ENCODE results near the gene BBX. TPM values are rescaled to one million over a fixed set of nuclear protein-coding genes. Genes with fewer than 3 reads are reported as not detected.

BBX gene
- total RNA-seq, result 10 to 100 TPM; 55.6 to 86.7 (median 73.0) TPM

DNA sequence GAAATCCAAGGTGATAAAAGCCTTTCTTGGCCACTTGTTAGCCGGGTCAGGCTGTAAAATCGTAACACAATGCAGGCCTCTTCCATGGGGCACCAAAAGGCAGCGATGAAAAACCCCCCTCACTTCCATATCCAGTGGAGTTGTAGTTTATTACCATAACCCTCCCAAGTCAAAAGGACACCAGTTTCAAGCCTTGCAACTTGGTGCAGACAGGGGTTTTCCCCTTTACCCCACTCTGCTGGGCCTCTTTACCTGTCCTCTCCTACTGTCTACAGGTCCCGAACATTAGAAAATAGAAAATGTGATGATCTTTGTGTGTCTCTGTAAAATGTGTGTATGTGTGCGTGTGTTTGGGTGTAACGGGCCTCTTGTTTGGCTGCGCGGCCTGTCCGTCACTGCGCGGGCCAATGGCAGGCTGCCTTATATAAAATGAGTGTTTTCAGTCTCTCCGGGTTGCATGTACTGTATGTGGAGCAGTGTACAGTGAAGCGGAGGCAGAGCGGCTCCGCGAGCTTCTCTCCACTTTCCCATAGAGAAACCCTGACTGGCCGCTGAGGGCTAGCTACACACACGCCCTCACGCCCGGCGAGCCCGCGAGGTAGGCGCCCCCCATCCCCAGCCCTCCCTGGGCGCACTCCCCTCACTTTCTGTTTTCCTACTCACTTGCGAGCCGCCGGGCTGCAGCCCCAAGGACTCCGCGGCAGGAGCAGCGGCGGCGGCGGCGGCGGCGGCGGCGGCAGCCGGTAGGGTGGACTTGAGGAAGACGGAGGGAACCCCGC is at the start of gene BBX:
Gene BBX, plus strand, starts transcription at position 453 of the 779 bp plus-strand sequence. CDS start 187,499 bp downstream, outside the sequence.
- H3K4me1 ChIP-seq, result peaks cover 3 to 23% (median 8%) of the 10 kb centered on the region in 3 donors
- WGBS, 2 donors (ENCODE audit: low coverage in 1 of 2), result 0 to 1% methylated on average over 4 to 14 of the region's 42 CpGs
- H3K4me3 ChIP-seq, result peak within 1 kb of the TSS; percentile 77 to 91
- H3K36me3 ChIP-seq, result no peaks in the 10 kb centered on the region
- no peaks in the 10 kb centered on the region for H3K9me3 ChIP-seq
- peak; percentile 95 for ATAC-seq
- H3K27me3 ChIP-seq, result no peaks in the 10 kb centered on the region
- TF ChIP-seq POLR2AphosphoS5 (IDR thresholded peaks at IDR 0.05) (peak; percentile 75), EP300 (IDR thresholded peaks at IDR 0.05) (no peak), POLR2A (IDR thresholded peaks at IDR 0.05) (peak; percentile 30 to 44)
- TF ChIP-seq, protein P1, sequence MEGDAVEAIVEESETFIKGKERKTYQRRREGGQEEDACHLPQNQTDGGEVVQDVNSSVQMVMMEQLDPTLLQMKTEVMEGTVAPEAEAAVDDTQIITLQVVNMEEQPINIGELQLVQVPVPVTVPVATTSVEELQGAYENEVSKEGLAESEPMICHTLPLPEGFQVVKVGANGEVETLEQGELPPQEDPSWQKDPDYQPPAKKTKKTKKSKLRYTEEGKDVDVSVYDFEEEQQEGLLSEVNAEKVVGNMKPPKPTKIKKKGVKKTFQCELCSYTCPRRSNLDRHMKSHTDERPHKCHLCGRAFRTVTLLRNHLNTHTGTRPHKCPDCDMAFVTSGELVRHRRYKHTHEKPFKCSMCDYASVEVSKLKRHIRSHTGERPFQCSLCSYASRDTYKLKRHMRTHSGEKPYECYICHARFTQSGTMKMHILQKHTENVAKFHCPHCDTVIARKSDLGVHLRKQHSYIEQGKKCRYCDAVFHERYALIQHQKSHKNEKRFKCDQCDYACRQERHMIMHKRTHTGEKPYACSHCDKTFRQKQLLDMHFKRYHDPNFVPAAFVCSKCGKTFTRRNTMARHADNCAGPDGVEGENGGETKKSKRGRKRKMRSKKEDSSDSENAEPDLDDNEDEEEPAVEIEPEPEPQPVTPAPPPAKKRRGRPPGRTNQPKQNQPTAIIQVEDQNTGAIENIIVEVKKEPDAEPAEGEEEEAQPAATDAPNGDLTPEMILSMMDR (IDR thresholded peaks at IDR 0.05), result peak in 1 of 4 experiments; percentile 34
- peak within 1 kb of the TSS; percentile 77 to 97 (median 96) for H3K27ac ChIP-seq

DNA sequence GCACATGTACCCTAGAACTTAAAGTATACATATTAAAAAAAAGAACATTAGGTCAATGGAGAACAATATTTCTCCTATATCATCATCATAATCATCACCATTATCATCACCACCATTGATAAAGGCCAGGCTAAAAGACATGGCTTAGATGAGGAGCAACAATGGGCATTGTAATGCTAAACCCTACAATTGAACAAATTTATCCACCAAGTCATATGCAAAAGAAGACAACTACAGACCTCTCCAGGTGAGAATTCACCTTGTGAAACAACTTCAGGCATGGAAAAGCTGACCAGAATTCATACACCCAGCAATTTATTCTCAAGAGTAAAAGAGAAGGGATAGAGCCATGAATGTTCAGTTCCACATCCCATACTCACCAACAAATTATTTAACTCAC is 46.3 kb upstream of the BBX start:
- TF ChIP-seq, protein P1 (IDR thresholded peaks at IDR 0.05), result no peak
- TF ChIP-seq POLR2A (IDR thresholded peaks at IDR 0.05) (no peak), POLR2AphosphoS5 (IDR thresholded peaks at IDR 0.05) (no peak), EP300 (IDR thresholded peaks at IDR 0.05) (no peak)
- no peak for ATAC-seq
- no peaks in the 10 kb centered on the region for H3K9me3 ChIP-seq
- no peak overlapping the region for H3K27ac ChIP-seq
- H3K27me3 ChIP-seq, result no peaks in the 10 kb centered on the region
- no peaks in the 10 kb centered on the region for H3K36me3 ChIP-seq
- H3K4me1 ChIP-seq, result no peaks in the 10 kb centered on the region
- H3K4me3 ChIP-seq, result no peak overlapping the region

DNA sequence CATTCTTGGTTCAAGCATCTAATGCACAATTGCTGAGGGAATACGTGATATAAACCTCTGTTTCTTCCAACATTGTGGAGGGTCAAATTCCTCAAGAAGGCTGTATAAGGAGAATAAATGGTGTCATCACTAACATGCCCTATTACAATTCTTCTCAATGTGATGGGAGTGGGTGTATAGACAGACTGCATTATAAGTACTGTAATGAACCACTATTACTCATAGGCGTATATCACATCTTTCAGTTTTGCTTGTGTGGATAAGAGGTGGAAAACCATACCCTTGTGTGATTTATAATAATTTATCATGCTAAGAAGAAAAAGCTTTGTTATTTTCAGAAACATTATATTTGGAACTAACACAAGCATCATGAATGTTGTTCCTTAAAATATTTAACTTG is 35.3 kb upstream of the BBX start:
- TF ChIP-seq EP300 (IDR thresholded peaks at IDR 0.05), result no peak
- no peak for TF ChIP-seq POLR2AphosphoS5 (IDR thresholded peaks at IDR 0.05)
- TF ChIP-seq POLR2A (IDR thresholded peaks at IDR 0.05), result no peak
- TF ChIP-seq, protein P1 (IDR thresholded peaks at IDR 0.05), result no peak
- no peak overlapping the region for H3K4me3 ChIP-seq
- no peak overlapping the region for H3K27ac ChIP-seq
- no peaks in the 10 kb centered on the region for H3K4me1 ChIP-seq
- H3K36me3 ChIP-seq, result no peaks in the 10 kb centered on the region
- 89 to 98% methylated on average over 2 of the region's 2 CpGs for WGBS, 2 donors (ENCODE audit: low coverage in 1 of 2)
- H3K27me3 ChIP-seq, result no peaks in the 10 kb centered on the region
- no peak for ATAC-seq
- H3K9me3 ChIP-seq, result no peaks in the 10 kb centered on the region

DNA sequence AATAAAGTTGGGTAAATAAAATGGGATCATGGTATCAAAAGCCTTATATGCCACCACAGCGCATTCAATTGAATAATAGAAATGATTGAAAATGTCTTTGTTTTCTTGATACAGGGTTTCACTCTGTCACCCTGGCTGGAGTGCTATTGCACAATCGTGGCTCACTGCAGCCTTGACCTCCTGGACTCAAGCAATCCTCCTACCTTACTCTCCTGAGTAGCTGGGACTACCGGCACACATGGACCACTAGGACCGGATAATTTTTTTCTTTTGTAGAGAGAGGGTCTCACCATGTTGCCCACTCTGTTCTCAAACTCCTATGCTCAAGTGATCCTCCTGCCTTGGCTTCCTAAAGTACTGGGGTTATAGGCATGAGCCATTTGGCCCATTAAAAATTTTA is 33.8 kb upstream of the BBX start:
- Histone ChIP-seq H3K4me1 (no peaks in the 10 kb centered on the region), H3K9me3 (no peaks in the 10 kb centered on the region), H3K36me3 (no peaks in the 10 kb centered on the region), H3K27me3 (no peaks in the 10 kb centered on the region), H3K27ac (no peak overlapping the region), H3K4me3 (no peak overlapping the region)
- TF ChIP-seq, protein P1 (IDR thresholded peaks at IDR 0.05), result no peak
- TF ChIP-seq EP300 (IDR thresholded peaks at IDR 0.05) (no peak), POLR2AphosphoS5 (IDR thresholded peaks at IDR 0.05) (no peak), POLR2A (IDR thresholded peaks at IDR 0.05) (no peak)
- no peak for ATAC-seq
- 67 to 93% methylated on average over 2 to 4 of the region's 4 CpGs for WGBS, 2 donors (ENCODE audit: low coverage in 1 of 2)

DNA sequence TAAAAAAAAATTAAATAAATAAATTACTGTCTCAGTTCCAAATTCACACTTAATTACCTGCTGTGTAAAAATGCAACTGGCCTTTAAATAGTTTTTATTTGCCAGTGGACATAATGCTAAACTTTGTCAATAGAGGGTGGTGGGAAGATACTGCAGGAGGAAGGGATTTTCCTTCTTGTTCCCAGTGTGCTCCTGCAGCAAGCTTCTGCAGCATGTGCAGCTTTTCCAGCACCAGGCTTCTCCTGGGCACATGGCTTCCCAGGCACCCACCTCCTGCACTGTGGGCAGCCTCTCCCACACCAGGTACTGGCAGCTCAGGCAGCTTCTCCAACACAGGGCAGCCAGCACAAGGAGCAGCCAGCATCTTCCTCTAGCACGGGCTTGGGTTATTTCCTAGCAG is 29.6 kb upstream of the BBX start:
- H3K4me3 ChIP-seq, result no peak overlapping the region
- no peaks in the 10 kb centered on the region for H3K27me3 ChIP-seq
- 83% methylated on average over 1 of the region's 1 CpG; no CpG with 5 or more reads in 1 of the 2 donors for WGBS, 2 donors (ENCODE audit: low coverage in 1 of 2)
- no peaks in the 10 kb centered on the region for H3K9me3 ChIP-seq
- no peak for ATAC-seq
- H3K4me1 ChIP-seq, result no peaks in the 10 kb centered on the region
- no peak overlapping the region for H3K27ac ChIP-seq
- TF ChIP-seq POLR2A (IDR thresholded peaks at IDR 0.05), result no peak
- TF ChIP-seq, protein P1 (IDR thresholded peaks at IDR 0.05), result no peak
- TF ChIP-seq EP300 (IDR thresholded peaks at IDR 0.05), result no peak
- no peak for TF ChIP-seq POLR2AphosphoS5 (IDR thresholded peaks at IDR 0.05)
- no peaks in the 10 kb centered on the region for H3K36me3 ChIP-seq

Measured in gastroesophageal sphincter (tissue), 4 donors.